ENCODE results near the gene ATP6V0E1. TPM values are rescaled to one million over a fixed set of nuclear protein-coding genes. Genes with fewer than 3 reads are reported as not detected.

The ATP6V0E1 gene
- total and polyA plus RNA-seq, 8 donors, result 18.0 to 328 (median 133) TPM

DNA sequence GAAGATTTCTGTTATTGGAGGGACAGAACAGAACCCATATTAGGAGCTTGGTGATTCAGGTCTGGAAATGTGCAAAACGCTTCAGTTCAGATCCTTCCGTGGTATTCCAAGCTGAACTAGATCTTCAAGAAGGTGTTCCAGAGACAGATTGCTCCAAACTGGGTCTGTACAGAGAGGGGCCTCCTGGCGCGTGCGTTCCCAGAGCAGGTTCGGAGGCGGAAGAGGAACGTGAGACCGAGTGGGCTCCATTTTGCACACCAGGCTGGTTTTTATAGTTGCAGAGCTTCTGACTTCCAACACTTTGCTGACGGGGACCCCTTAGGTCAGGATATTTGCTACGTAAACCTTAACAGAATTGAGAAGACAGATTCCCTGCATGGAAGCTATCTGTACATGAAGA, 41.0 kb upstream of the ATP6V0E1 start:
- no peak overlapping the region for H3K4me3 ChIP-seq
- H3K27ac ChIP-seq, result peak overlapping the region in 2 of 5 donors; percentile 32 to 80
- no peaks in the 10 kb centered on the region for H3K9me3 ChIP-seq
- 90 to 96% (median 92%) methylated on average over 11 of the region's 11 CpGs for WGBS, 5 donors
- DNase-seq, result no peak
- no peak for TF ChIP-seq EP300 (IDR thresholded peaks at IDR 0.05)
- TF ChIP-seq POLR2AphosphoS5 (IDR thresholded peaks at IDR 0.05), result no peak
- TF ChIP-seq, protein P1, sequence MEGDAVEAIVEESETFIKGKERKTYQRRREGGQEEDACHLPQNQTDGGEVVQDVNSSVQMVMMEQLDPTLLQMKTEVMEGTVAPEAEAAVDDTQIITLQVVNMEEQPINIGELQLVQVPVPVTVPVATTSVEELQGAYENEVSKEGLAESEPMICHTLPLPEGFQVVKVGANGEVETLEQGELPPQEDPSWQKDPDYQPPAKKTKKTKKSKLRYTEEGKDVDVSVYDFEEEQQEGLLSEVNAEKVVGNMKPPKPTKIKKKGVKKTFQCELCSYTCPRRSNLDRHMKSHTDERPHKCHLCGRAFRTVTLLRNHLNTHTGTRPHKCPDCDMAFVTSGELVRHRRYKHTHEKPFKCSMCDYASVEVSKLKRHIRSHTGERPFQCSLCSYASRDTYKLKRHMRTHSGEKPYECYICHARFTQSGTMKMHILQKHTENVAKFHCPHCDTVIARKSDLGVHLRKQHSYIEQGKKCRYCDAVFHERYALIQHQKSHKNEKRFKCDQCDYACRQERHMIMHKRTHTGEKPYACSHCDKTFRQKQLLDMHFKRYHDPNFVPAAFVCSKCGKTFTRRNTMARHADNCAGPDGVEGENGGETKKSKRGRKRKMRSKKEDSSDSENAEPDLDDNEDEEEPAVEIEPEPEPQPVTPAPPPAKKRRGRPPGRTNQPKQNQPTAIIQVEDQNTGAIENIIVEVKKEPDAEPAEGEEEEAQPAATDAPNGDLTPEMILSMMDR (IDR thresholded peaks at IDR 0.05), result no peak
- no peak for TF ChIP-seq POLR2A (IDR thresholded peaks at IDR 0.05)
- intact Hi-C loops (cut with DNase I; ENCODE audit: low total_unique reads), result no loop called here
- H3K27me3 ChIP-seq, result no peaks in the 10 kb centered on the region
- peaks cover 52 to 98% (median 96%) of the 10 kb centered on the region in 4 donors for H3K36me3 ChIP-seq
- H3K4me1 ChIP-seq, result no peaks in the 10 kb centered on the region

DNA sequence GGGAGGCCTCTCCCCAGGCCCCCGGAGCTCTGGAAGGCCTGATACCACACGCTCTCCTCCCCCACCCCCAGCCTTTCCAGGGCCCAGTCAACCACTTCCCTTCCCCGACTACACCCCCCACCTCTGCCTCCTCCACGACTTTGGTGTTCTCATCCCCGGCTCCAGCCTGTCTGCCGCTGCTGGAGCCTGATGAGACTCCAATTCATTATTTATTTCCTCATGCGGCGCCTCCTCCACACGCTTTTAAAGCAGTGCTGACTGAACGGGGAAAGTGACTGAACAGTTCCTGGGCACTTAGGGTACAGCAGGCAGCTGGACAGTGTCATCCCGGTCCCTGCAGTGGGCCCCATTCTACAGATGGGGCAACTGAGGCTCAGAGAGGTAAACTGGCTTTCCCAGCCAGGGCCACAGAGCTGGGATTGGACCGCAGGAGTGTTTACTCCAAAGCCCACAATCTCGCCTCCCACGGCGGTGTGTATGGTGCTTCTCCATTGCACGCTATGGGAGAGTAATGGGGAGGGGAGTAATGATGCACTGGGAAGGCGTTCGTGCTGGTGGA, 40.2 kb upstream of the ATP6V0E1 start:
- 65 to 79% (median 74%) methylated on average over 18 of the region's 18 CpGs for WGBS, 5 donors
- intact Hi-C loops (cut with DNase I; ENCODE audit: low total_unique reads), result no loop called here

DNA sequence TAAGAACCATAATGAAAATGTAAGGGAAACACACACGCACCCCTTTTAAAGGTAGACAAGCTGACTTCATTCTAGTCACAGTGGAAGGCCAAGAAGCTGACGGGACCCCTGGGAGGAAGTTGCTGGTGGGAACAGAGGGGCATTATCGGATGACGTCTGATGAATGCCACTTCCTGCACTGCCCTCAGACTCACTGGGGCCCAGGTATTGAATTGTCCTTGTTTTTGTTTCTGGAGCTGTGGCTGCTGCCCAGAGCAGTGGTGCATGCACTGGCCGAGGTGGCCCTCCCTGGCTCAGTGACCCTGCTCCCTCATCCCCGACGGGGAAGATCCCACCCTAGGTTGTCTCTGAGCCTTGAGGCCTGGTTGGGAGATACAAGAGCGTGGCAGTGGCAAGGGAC, 39.7 kb upstream of the ATP6V0E1 start:
- Histone ChIP-seq H3K4me3 (no peak overlapping the region), H3K27ac (peak overlapping the region in 1 of 5 donors; percentile 80), H3K27me3 (no peaks in the 10 kb centered on the region), H3K36me3 (peaks cover 46 to 98% (median 94%) of the 10 kb centered on the region in 4 donors), H3K9me3 (no peaks in the 10 kb centered on the region), H3K4me1 (no peaks in the 10 kb centered on the region)
- WGBS, 5 donors, result 76 to 89% (median 88%) methylated on average over 7 to 8 of the region's 8 CpGs
- intact Hi-C loops (cut with DNase I; ENCODE audit: low total_unique reads), result no loop called here
- no peak for TF ChIP-seq POLR2AphosphoS5 (IDR thresholded peaks at IDR 0.05)
- TF ChIP-seq POLR2A (IDR thresholded peaks at IDR 0.05), result no peak
- no peak for TF ChIP-seq EP300 (IDR thresholded peaks at IDR 0.05)
- TF ChIP-seq, protein P1 (IDR thresholded peaks at IDR 0.05), result no peak
- DNase-seq, result no peak

More for the DNA sequence above, 40.2 kb upstream of the ATP6V0E1 start:
- Histone ChIP-seq H3K27me3 (no peaks in the 10 kb centered on the region), H3K4me1 (no peaks in the 10 kb centered on the region), H3K4me3 (no peak overlapping the region), H3K9me3 (no peaks in the 10 kb centered on the region), H3K27ac (peak overlapping the region in 2 of 5 donors; percentile 32 to 80), H3K36me3 (peaks cover 46 to 98% (median 96%) of the 10 kb centered on the region in 4 donors)
- no peak for TF ChIP-seq POLR2A (IDR thresholded peaks at IDR 0.05)
- peak in 2 of 3 donors; percentile 4 to 32 for TF ChIP-seq POLR2AphosphoS5 (IDR thresholded peaks at IDR 0.05)
- DNase-seq, result peak in 1 of 2 donors; percentile 72

DNA sequence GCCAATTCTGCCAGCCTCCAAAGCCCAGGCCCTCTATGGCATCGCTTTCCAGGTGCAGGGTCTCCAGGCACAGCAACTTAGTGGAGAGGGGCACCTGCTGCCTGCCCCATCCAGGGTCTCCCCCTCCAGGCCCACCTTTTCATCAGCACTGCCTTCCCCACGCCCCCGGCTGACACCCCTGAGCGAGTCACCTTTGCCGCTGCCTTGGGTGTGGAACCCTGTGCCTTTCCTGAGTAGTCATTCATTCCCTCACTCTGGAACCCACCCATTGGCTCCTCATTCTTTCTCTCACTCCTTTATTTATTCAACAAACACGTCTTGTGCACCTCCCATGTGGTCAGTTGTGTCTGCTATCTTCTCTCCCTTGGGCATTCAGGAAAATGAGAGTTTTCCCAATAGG, 38.8 kb upstream of the ATP6V0E1 start:
- no peak overlapping the region for H3K4me3 ChIP-seq
- H3K9me3 ChIP-seq, result no peaks in the 10 kb centered on the region
- no peaks in the 10 kb centered on the region for H3K4me1 ChIP-seq
- no peak for DNase-seq
- TF ChIP-seq POLR2A (IDR thresholded peaks at IDR 0.05) (no peak), EP300 (IDR thresholded peaks at IDR 0.05) (no peak), POLR2AphosphoS5 (IDR thresholded peaks at IDR 0.05) (no peak)
- TF ChIP-seq, protein P1 (IDR thresholded peaks at IDR 0.05), result no peak
- WGBS, 5 donors, result 59 to 87% (median 80%) methylated on average over 5 to 6 of the region's 6 CpGs
- no peaks in the 10 kb centered on the region for H3K27me3 ChIP-seq
- intact Hi-C loops (cut with DNase I; ENCODE audit: low total_unique reads), result no loop called here
- peak overlapping the region in 1 of 5 donors; percentile 80 for H3K27ac ChIP-seq
- peaks cover 41 to 98% (median 94%) of the 10 kb centered on the region in 4 donors for H3K36me3 ChIP-seq

DNA sequence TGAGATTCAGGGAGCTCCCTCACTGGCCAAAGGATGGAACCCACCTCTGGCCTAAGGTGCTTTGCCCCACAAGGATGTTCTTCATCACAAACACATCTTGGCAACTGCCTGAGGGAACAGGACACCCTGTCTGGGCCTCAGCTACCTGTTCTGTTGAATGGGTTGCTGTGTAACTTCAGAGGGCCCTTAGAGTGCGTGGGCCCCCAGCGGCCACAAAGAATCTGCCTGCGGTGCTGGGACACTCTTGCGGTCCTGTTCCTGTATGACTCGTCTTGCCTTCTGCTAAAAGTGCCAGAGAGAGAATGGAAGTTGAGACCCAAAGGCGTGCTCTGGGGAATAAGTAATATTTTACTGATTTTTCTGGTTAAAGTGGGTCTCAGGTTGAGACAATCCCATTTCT, 38.4 kb upstream of the ATP6V0E1 start:
- no peak for DNase-seq
- H3K36me3 ChIP-seq, result peaks cover 37 to 98% (median 94%) of the 10 kb centered on the region in 4 donors
- peak overlapping the region in 1 of 5 donors; percentile 80 for H3K27ac ChIP-seq
- H3K9me3 ChIP-seq, result no peaks in the 10 kb centered on the region
- no peak for TF ChIP-seq POLR2A (IDR thresholded peaks at IDR 0.05)
- TF ChIP-seq POLR2AphosphoS5 (IDR thresholded peaks at IDR 0.05), result no peak
- no peak for TF ChIP-seq EP300 (IDR thresholded peaks at IDR 0.05)
- TF ChIP-seq, protein P1 (IDR thresholded peaks at IDR 0.05), result no peak
- no peaks in the 10 kb centered on the region for H3K4me1 ChIP-seq
- intact Hi-C loops (cut with DNase I; ENCODE audit: low total_unique reads), result no loop called here
- no peaks in the 10 kb centered on the region for H3K27me3 ChIP-seq
- 78 to 97% (median 95%) methylated on average over 6 of the region's 6 CpGs for WGBS, 5 donors
- H3K4me3 ChIP-seq, result no peak overlapping the region

All from stomach (tissue), 9 donors.